CD4-positive, alpha-beta T cell (primary cell): ENCODE results near the gene SND1. TPM values are rescaled to one million over a fixed set of nuclear protein-coding genes. Genes with fewer than 3 reads are reported as not detected.

Experiments
- ATAC-seq: fragments of 200-7000 bp; cut with Tn5 transposase; one replicate; pipeline ENCODE4 v1.10.0; 2022; ENCODE audit warnings: mild to moderate bottlenecking; ENCODE audit not compliant: poor library complexity
- CTCF ChIA-PET: fragments of 350-600 bp; sonication (Branson Sonifier 250); formaldehyde crosslinking; loops from one replicate; lab custom pipeline; 2021; ENCODE audit warnings: antibody characterized with exemption, inconsistent platforms; lab: Charles Lee
- POLR2A ChIA-PET: fragments of 350-600 bp; sonication (Branson Sonifier 250); formaldehyde crosslinking; loops from one replicate; lab custom pipeline; 2021; ENCODE audit warnings: antibody characterized with exemption, inconsistent platforms; lab: Charles Lee
- DNase-seq, 14 experiments: peaks; one replicate each; pipeline ENCODE4 v3.0.0-alpha.2; 2013 to 2020; ENCODE audit warnings: mixed read lengths in 2 of 14
- H3K27ac ChIP-seq, 2 donors: one replicate each; pipeline versions ENCODE4 v1.5.1 to v1.7.0; 2013; ENCODE audit warnings: low read length in 2 of 2, low read depth in 1 of 2, mild to moderate bottlenecking in 1 of 2
- H3K27me3 ChIP-seq, 2 experiments: 1 replicate in 1 of 2; 2 replicates in 1 of 2; pipeline versions ENCODE4 v1.6.1 to v1.7.0; 2013; ENCODE audit warnings: low read length in 2 of 2, control low read depth in 1 of 2, mild to moderate bottlenecking in 1 of 2, moderate library complexity in 1 of 2; ENCODE audit not compliant: insufficient read depth in 2 of 2, control insufficient read depth in 1 of 2
- H3K36me3 ChIP-seq: one replicate; pipeline ENCODE4 v1.6.1; 2013; ENCODE audit warnings: low read length, control low read depth; ENCODE audit not compliant: insufficient read depth
- H3K4me1 ChIP-seq: one replicate; pipeline ENCODE4 v1.6.1; 2013; ENCODE audit warnings: low read length, control low read depth; ENCODE audit not compliant: insufficient read depth
- H3K4me3 ChIP-seq: one replicate; pipeline ENCODE4 v1.5.1; 2013; ENCODE audit warnings: mild to moderate bottlenecking, low read length, moderate library complexity
- H3K9me3 ChIP-seq, 2 experiments: 1 replicate in 1 of 2; 2 replicates in 1 of 2; pipeline versions ENCODE4 v1.6.1 to v1.7.0; 2013; ENCODE audit warnings: low read length in 2 of 2, mild to moderate bottlenecking in 2 of 2, control low read depth in 1 of 2, moderate library complexity in 1 of 2; ENCODE audit not compliant: control insufficient read depth in 1 of 2, insufficient read depth in 1 of 2
- H3K27ac Mint-ChIP-seq: one replicate; pipeline ENCODE4 v1.8.0; 2020; ENCODE audit warnings: mixed read lengths
- H3K27me3 Mint-ChIP-seq: one replicate; pipeline ENCODE4 v1.8.0; 2021; ENCODE audit warnings: mixed read lengths
- H3K36me3 Mint-ChIP-seq: one replicate; pipeline ENCODE4 v1.8.0; 2021; ENCODE audit warnings: low read depth, mixed read lengths
- H3K4me1 Mint-ChIP-seq: one replicate; pipeline ENCODE4 v1.8.0; 2021; ENCODE audit warnings: low read depth, mixed read lengths
- H3K4me3 Mint-ChIP-seq: one replicate; pipeline ENCODE4 v1.8.0; 2020; ENCODE audit warnings: mild to moderate bottlenecking, mixed read lengths
- H3K9me3 Mint-ChIP-seq: one replicate; pipeline ENCODE4 v1.8.0; 2020; ENCODE audit warnings: mixed read lengths
- intact Hi-C, 2 experiments: fragments of 100-400 bp; cut with DNase I in 1 of 2; cut with micrococcal nuclease in 1 of 2; formaldehyde crosslinking; loops; one replicate each; pipeline versions ENCODE4 v1.15.1 to v1.9.0; 2023 to 2025; cut with DNase I, micrococcal nuclease
- total RNA-seq, 174 experiments: library from RNA in 2 of 174; stranded (reverse) in 2 of 174; gene quantifications; one replicate each; pipeline ENCODE4 v1.2.3 and lab custom pipeline; 2021 to 2026
- TF ChIP-seq, protein P1 (sequence below): fragments of 200-600 bp; IDR thresholded peaks from one replicate; pipeline ENCODE4 v1.8.0; 2022; ENCODE audit warnings: antibody characterized with exemption, mild to moderate bottlenecking

Gene SND1
- total RNA-seq, 2 experiments from 2014 or later: 104 to 113 TPM

DNA sequence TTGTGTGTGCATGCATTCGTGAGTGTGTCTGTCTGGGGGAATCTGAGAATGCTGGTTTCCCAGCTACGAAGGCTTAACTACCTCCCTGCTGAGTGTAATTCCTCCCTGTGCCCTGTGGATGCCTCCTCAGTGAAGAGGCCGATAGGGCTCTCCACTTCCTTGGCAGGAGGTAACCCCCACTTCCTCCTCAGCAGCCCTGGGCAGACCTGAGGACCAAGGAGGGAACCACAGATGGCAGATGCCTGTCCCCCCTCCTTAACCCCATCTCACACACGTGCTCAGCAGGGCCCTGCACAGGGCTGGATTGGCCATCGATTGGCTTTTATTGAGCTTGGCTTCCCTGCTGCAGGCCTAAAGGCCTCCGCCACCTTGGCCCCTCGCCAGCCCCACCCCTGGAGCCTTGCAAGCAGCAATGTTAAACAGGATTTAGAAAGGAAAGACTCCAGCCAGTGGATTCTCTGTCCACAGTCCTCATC lies 424.8 kb downstream of the SND1 start:
- POLR2A ChIA-PET: interaction anchor here (1.2 kb wide), 1 partner anchor 16 kb away, joined by 3 read pairs; no protein-coding TSS in a partner anchor
- H3K4me3 ChIP-seq: no peak overlapping the region
- ATAC-seq: no peak
- no peak overlapping the region for H3K4me3 Mint-ChIP-seq
- no peak overlapping the region for H3K27ac ChIP-seq
- H3K27me3 ChIP-seq: no peaks in the 10 kb centered on the region
- peaks cover 73% of the 10 kb centered on the region for H3K36me3 ChIP-seq
- no peaks in the 10 kb centered on the region for H3K27me3 Mint-ChIP-seq
- H3K36me3 Mint-ChIP-seq: peaks cover 15% of the 10 kb centered on the region
- H3K9me3 ChIP-seq: no peaks in the 10 kb centered on the region
- H3K4me1 ChIP-seq: peaks cover 9% of the 10 kb centered on the region
- CTCF ChIA-PET: interaction anchor here (0.9 kb wide), 1 partner anchor 59 kb away, joined by 3 read pairs; no protein-coding TSS in a partner anchor
- intact Hi-C loops: no loop called here
- H3K27ac Mint-ChIP-seq: no peak overlapping the region
- no peak for DNase-seq
- TF ChIP-seq, protein P1, sequence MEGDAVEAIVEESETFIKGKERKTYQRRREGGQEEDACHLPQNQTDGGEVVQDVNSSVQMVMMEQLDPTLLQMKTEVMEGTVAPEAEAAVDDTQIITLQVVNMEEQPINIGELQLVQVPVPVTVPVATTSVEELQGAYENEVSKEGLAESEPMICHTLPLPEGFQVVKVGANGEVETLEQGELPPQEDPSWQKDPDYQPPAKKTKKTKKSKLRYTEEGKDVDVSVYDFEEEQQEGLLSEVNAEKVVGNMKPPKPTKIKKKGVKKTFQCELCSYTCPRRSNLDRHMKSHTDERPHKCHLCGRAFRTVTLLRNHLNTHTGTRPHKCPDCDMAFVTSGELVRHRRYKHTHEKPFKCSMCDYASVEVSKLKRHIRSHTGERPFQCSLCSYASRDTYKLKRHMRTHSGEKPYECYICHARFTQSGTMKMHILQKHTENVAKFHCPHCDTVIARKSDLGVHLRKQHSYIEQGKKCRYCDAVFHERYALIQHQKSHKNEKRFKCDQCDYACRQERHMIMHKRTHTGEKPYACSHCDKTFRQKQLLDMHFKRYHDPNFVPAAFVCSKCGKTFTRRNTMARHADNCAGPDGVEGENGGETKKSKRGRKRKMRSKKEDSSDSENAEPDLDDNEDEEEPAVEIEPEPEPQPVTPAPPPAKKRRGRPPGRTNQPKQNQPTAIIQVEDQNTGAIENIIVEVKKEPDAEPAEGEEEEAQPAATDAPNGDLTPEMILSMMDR: no peak
- no peaks in the 10 kb centered on the region for H3K9me3 Mint-ChIP-seq
- peaks cover 4% of the 10 kb centered on the region for H3K4me1 Mint-ChIP-seq

DNA sequence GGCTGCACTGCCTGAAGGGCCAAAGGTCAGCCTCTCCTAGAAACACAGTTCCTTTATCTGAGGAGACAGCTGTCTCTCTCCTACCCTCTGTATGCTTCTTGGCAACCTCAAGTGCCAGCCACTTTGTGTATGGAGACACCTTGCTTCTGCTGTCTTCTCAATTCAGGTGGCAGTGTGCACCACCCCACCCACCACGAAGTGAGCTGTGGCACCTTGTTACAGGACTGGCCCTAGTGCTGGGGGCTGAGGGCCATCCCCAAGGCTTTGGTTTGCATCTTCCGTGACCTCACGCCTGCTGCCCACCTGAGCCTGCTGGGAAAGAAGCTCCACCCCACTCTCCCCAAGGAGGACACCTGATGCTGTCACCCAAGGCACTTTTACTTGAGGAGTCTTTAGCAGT lies 426.3 kb downstream of the SND1 start:
- TF ChIP-seq, protein P1: no peak
- Histone ChIP-seq H3K4me1 (peaks cover 4% of the 10 kb centered on the region), H3K4me3 (no peak overlapping the region), H3K9me3 (no peaks in the 10 kb centered on the region), H3K27ac (no peak overlapping the region), H3K27me3 (no peaks in the 10 kb centered on the region), H3K36me3 (peaks cover 85% of the 10 kb centered on the region)
- no peaks in the 10 kb centered on the region for H3K9me3 Mint-ChIP-seq
- CTCF ChIA-PET: no interaction called here
- POLR2A ChIA-PET: no interaction called here
- peaks cover 26% of the 10 kb centered on the region for H3K36me3 Mint-ChIP-seq
- H3K4me3 Mint-ChIP-seq: no peak overlapping the region
- no peaks in the 10 kb centered on the region for H3K4me1 Mint-ChIP-seq
- DNase-seq (no peak), ATAC-seq (no peak)
- H3K27ac Mint-ChIP-seq: no peak overlapping the region
- H3K27me3 Mint-ChIP-seq: no peaks in the 10 kb centered on the region
- intact Hi-C loops: no loop called here

DNA sequence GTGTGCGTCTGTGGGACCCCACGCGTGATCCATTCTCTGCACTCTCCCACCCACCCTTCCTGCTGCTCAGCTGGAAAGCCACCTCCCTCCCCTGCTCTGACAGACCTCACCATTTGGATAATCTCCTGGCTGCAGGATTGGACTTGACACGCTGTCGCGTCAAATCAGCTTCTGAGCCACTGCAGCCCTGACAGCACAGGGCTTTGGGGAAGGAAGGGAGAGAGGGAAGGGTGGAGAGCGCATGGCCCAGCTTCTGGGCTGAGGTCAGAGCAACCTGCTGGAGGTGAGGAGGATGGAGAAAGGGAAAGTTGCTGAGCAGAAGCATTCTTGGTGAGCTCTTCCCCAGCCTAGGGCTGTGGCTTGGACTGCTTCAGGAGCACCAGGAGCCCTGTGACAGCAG lies 428.2 kb downstream of the SND1 start:
- Histone ChIP-seq H3K4me3 (no peak overlapping the region), H3K27me3 (no peaks in the 10 kb centered on the region), H3K27ac (no peak overlapping the region), H3K36me3 (peaks cover 86% of the 10 kb centered on the region), H3K4me1 (peaks cover 4% of the 10 kb centered on the region), H3K9me3 (no peaks in the 10 kb centered on the region)
- ChIA-PET POLR2A (no interaction called here), CTCF (no interaction called here)
- no peak for DNase-seq
- Mint-ChIP-seq H3K27me3 (no peaks in the 10 kb centered on the region), H3K9me3 (no peaks in the 10 kb centered on the region), H3K27ac (no peak overlapping the region), H3K4me1 (no peaks in the 10 kb centered on the region), H3K4me3 (no peak overlapping the region), H3K36me3 (peaks cover 36% of the 10 kb centered on the region)
- intact Hi-C loops: no loop called here
- no peak for ATAC-seq
- TF ChIP-seq, protein P1: no peak
